NOMO-1 treated with DMSO at 0.1 percent for 48 hours (cell line): Measurements from ENCODE around the gene PRR15L.

Experiments used
- DNase-seq: peaks from one replicate; lab custom pipeline; 2025; ENCODE audit not compliant: unreplicated experiment; lab: John Stamatoyannopoulos, UW

PRR15L gene

GRCh38 chr17:47962901-47963300 lies 5.2 kb upstream of the PRR15L start:
- no peak for DNase-seq

- DNase-seq: no peak
These were observed 3.7 kb upstream of the PRR15L start for GRCh38 chr17:47961406-47961805.

- DNase-seq: no peak
These were observed 2.4 kb upstream of the PRR15L start for GRCh38 chr17:47959825-47960655.

- DNase-seq: no peak
These were observed 692 bp downstream of the PRR15L start for GRCh38 chr17:47956791-47957590.

- no peak for DNase-seq
These were observed 1.9 kb downstream of the PRR15L start for GRCh38 chr17:47955497-47956461.

- DNase-seq: no peak
These were observed 3.8 kb downstream of the PRR15L start for GRCh38 chr17:47953909-47954308.

- no peak for DNase-seq
These were observed 5.3 kb downstream of the PRR15L start for GRCh38 chr17:47952171-47953021.

GRCh38 chr17:47950448-47950847 lies 7.2 kb downstream of the PRR15L start:
- no peak for DNase-seq

GRCh38 chr17:47949946-47950345 lies 7.7 kb downstream of the PRR15L start:
- DNase-seq: peak; percentile 11

- peak; percentile 68 for DNase-seq
These were observed 8.4 kb downstream of the PRR15L start for GRCh38 chr17:47949197-47949759.

- no peak for DNase-seq
These were observed 8.9 kb downstream of the PRR15L start for GRCh38 chr17:47948706-47949196.

- DNase-seq: peak; percentile 65
These were observed 10.7 kb downstream of the PRR15L start for GRCh38 chr17:47946929-47947397.

GRCh38 chr17:47946516-47946915 lies 11.2 kb downstream of the PRR15L start:
- DNase-seq: no peak

- DNase-seq: no peak
These were observed 11.9 kb downstream of the PRR15L start for GRCh38 chr17:47945529-47946508.

- no peak for DNase-seq
These were observed 12.6 kb downstream of the PRR15L start for GRCh38 chr17:47945080-47945479.

- no peak for DNase-seq
These were observed 15.1 kb downstream of the PRR15L start for GRCh38 chr17:47942568-47942967.

- DNase-seq: no peak
These were observed 15.6 kb downstream of the PRR15L start for GRCh38 chr17:47942096-47942510.
